RWPE1 (cell line): ENCODE results near the gene GPC5.

Experiments used
- CTCF ChIA-PET: fragments of 350-600 bp; sonication (Branson Sonifier 250); formaldehyde crosslinking; extraction: SDS; loops from one replicate; lab custom pipeline; 2021; lab: Yijun Ruan, JAX
- POLR2A ChIA-PET: fragments of 400-600 bp; formaldehyde crosslinking; extraction: SDS; loops from one replicate; lab custom pipeline; 2020; ENCODE audit warnings: antibody characterized with exemption; ENCODE audit not compliant: low non-redundant PET; lab: Yijun Ruan, JAX
- DNase-seq: peaks from one replicate; pipeline ENCODE4 v3.0.0; 2012; ENCODE audit warnings: low spot score
- H3K27ac ChIP-seq: fragments of 450-650 bp; 2 replicates; pipeline ENCODE4 v1.5.1; 2017
- TF ChIP-seq, protein P1 (sequence below): fragments of 450-650 bp; conservative IDR thresholded peaks from 2 replicates; pipeline ENCODE4 v1.5.1; 2017; ENCODE audit warnings: low read depth, mild to moderate bottlenecking

GPC5 gene

DNA sequence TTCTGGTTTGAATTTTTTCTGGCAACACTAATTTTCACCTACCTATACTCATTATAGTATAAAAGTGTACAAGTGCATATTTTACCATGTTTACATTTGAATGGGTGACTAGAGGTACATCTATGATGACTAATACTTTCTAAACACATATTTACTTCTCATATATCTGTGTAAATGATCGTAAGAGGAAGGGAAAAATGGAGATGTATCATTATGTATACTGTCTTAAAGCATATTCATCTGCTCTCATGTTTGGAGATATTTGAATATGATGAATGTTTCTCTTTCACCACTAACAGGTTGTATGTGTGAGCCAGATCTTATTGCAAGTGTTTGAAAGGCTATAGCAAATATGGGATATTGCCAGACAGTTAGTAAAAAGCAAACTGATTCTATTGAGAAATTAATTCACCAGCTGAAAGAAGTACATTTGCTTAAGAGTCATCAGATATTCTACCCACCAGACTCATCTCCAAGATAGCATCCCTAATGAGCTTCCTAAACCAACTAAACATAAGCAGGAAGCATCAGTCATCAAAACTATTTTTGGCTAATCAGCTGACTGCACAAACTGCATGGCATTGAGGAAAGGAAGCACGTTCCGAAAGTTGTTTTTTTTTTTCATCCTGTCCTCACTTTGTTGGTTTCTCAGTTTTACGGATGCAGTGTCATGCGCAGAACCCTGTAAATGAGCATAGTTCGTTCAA lies 738.2 kb downstream of the GPC5 start:
- TF ChIP-seq, protein P1, sequence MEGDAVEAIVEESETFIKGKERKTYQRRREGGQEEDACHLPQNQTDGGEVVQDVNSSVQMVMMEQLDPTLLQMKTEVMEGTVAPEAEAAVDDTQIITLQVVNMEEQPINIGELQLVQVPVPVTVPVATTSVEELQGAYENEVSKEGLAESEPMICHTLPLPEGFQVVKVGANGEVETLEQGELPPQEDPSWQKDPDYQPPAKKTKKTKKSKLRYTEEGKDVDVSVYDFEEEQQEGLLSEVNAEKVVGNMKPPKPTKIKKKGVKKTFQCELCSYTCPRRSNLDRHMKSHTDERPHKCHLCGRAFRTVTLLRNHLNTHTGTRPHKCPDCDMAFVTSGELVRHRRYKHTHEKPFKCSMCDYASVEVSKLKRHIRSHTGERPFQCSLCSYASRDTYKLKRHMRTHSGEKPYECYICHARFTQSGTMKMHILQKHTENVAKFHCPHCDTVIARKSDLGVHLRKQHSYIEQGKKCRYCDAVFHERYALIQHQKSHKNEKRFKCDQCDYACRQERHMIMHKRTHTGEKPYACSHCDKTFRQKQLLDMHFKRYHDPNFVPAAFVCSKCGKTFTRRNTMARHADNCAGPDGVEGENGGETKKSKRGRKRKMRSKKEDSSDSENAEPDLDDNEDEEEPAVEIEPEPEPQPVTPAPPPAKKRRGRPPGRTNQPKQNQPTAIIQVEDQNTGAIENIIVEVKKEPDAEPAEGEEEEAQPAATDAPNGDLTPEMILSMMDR: no peak
- ChIA-PET POLR2A (no interaction called here), CTCF (no interaction called here)
- DNase-seq: no peak
- H3K27ac ChIP-seq: no peak overlapping the region

DNA sequence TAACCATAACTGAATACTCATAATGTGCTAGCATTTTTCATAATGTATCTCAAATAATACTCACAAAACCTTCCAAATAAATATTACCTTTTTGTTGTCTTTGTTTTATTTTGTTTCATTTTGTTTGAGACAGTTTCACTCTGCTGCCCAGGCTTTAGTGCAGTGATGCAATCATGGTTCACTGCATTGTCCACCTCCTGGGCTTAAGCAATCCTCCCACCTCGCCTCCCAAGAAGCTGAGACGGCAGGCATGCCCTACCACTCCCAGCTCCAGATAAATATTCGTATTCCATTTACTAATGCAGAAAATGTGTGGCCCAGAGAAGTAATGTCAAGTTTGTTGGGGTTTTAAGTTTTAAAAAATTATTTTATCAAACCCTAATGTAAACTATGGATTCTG lies 739.1 kb downstream of the GPC5 start:
- H3K27ac ChIP-seq: no peak overlapping the region
- POLR2A ChIA-PET: no interaction called here
- CTCF ChIA-PET: no interaction called here
- TF ChIP-seq, protein P1: no peak
- no peak for DNase-seq

DNA sequence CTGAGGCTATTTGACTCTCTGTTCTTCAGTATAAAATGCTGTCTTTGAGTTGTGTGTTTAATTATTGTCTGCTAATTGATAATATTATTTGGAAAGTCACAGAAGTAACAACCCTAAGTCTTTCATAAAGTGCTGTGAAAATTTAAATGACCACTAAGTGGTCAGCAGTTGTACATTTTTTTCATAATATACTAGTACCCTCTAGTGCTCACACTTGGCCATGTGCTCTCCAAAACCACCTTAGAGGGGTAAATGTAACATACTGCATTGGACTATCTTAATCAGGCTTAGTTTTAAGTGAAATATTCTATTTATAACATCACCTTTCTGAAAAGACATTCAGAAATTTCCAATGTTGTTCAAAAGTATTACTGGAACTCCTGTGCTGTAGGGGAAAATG lies 745.3 kb downstream of the GPC5 start:
- CTCF ChIA-PET: no interaction called here
- TF ChIP-seq, protein P1: no peak
- no peak for DNase-seq
- POLR2A ChIA-PET: no interaction called here
- no peak overlapping the region for H3K27ac ChIP-seq

DNA sequence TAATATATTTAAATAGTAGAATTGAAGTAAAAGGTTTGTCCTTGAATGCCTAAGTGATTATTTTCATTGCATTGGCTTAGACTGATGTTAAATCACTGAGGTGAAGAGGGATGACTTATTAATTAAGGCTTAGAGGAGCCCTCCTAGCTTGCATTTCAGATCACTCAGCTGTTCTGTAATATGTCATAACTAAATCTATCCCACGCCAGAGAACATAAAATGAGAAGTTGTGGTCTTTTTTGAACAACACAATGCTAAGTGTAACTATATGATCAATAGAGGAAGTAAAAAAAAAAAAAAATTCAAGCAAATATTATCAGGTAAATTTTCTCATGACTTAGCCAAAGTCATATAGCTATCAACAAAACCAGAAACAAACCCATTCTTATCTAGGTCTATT lies 752.2 kb downstream of the GPC5 start:
- ChIA-PET POLR2A (no interaction called here), CTCF (no interaction called here)
- TF ChIP-seq, protein P1: no peak
- no peak for DNase-seq
- H3K27ac ChIP-seq: no peak overlapping the region

DNA sequence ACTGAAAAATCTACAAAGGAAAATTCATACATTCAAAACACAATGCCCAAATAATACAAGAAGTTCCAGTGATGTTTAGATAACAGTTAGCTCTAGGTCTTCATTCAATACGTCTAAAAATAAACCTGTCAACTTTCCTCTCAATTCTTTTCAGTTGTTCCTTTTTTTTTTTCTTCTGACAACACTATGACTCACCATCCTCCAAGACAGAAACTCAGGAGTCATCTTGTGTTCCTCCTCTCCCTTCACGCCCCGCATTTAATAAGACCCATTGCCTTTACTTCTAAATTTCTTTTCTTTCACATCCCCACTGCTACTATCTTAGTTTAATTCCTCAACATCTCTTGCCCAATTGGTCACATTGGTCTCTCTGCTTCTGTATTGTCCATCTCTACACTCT lies 759.9 kb downstream of the GPC5 start:
- no peak overlapping the region for H3K27ac ChIP-seq
- TF ChIP-seq, protein P1: no peak
- CTCF ChIA-PET: no interaction called here
- POLR2A ChIA-PET: no interaction called here
- DNase-seq: no peak

DNA sequence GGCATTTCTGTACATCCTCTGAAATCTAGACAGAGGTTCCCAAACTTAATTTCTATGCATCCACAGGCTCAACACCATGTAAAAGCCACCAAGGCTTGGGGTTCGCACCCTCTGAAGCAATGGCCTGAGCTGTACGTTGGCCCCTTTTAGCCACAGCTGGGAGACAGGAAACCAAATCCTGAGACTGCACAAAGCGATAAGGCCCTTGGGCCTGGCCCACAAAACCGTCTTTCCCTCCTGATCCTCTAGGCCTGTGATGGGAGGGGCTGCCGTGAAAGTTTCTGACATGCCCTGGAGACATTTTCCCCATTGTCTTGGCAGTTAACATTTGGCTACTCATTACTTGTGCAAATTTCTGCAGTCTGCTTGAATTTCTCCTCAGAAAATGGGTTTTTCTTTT lies 766.4 kb downstream of the GPC5 start:
- H3K27ac ChIP-seq: no peak overlapping the region
- ChIA-PET CTCF (no interaction called here), POLR2A (no interaction called here)
- TF ChIP-seq, protein P1: no peak
- no peak for DNase-seq
